HG02798 (cell line): ENCODE results near the gene TRPM2.

Source experiments
- ATAC-seq: cut with Tn5 transposase; IDR thresholded peaks from one replicate; pipeline ENCODE4 v1.9.1; 2021; ENCODE audit warnings: mild to moderate bottlenecking; ENCODE audit not compliant: unreplicated experiment, poor library complexity

The TRPM2 gene

DNA sequence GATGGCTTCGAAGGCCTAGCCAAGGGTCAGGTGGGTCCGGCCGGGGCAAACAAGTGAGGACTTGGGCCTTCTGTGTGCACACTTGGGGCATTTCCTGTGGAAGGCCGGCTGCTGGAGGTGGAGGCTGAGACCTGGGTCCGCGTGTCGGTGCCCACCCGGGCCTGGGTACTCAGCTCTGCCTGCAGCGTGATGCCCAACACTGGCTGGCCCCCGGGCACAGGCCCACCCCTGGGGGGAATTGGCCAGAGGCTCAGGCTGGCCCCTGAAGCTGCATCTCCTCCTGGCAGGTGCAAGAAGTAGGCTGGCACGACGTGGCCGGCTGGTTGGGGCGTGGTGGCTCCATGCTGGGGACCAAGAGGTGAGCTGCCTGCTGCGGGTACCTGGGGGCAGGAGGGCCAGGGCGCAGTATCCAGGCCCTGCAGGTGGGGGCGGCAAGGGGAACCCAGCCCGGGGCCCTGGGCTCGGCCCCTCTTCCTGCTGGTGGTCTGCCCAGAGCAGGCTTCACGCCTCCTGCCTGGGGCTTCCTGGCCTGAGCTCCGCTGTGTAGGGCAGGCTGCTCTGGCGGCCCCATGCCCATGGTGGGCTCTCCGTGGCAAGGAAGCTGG is 31.5 kb upstream of the TRPM2 start:
- ATAC-seq: no peak

DNA sequence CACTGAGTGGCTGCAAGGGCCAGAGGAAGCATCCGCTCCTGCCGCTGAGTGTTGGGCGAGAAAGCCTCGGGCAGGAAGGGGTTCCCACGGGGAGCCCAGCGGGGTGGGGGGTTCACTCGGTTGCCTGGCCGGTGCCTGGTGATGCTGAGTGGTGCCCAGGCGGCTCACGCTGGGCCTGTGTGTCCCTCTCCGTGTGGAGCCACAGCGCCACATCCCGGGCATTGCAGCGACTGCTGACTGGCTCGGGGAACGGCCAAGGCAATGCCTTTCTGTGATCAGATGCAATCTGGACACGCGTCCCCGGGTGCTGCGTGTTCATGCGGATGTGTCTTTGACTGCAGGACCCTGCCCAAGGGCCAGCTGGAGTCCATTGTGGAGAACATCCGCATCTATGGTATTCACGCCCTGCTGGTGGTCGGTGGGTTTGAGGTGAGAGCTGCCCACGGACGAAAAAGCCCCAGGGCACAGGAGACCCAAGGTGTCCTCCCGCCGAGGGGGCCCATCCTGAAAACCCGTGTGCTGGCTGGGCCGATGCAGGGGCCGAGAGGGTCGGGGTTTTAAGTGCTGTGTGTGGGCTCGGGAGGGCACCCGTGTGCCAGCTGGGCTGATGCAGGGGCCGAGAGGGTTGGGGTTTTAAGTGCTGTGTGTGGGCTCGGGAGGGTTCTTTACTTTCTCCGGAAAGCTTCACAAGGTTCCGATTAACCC is 30.6 kb upstream of the TRPM2 start:
- no peak for ATAC-seq

DNA sequence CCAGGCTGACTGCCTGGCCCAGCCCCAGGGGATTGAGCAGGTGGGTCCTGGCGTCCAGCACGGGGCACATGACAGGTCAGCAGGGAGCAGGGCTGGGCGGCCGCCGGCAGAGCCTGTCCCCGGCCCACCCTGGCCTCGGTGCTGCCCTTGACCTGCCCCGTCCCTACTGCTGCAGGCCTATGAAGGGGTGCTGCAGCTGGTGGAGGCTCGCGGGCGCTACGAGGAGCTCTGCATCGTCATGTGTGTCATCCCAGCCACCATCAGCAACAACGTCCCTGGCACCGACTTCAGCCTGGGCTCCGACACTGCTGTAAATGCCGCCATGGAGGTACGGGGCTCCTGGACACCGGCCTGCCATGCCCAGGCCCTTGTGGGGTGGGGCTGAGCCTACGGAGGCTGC is 29.8 kb upstream of the TRPM2 start:
- ATAC-seq: no peak

DNA sequence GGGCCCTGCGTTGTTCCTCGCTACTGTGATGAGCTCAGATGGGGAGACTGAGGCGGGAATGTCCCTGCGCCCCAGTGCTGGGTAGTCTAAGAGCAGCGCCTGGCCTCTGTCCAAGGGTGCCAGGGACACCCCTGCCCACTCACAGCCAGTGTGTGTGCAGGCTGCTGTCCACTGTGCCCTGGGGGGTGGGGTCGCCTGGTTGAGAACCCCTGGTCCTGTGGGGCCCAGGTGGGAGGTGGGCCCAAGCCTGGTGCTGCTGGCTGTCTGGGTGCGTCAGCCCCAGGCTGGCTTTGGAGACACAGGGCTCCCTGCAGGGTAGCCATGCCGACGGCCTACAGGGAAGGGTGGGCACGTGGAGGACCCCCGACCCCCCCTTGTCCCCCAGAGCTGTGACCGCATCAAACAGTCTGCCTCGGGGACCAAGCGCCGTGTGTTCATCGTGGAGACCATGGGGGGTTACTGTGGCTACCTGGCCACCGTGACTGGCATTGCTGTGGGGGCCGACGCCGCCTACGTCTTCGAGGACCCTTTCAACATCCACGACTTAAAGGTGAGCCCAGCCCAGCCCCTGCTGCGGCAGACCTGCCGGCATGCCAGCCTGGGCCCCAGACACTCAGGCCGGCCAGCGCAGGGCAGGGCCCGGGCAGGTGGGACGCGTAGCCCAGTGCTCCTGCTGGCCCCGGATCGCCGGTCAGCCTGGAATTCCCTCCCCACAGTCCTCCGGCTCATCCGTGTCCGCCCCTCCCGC is 29.1 kb upstream of the TRPM2 start:
- ATAC-seq: no peak

DNA sequence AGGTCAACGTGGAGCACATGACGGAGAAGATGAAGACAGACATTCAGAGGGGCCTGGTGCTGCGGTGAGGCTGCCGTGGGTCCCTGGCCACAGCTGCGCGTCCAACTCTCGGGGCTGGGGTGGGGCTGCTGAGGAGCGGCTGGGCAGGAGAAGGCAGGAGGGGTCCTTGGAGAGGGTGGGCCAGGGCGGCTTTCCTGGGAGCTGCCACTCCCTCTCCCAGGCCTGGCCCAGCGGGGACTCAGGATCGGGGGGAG is 28.6 kb upstream of the TRPM2 start:
- no peak for ATAC-seq

DNA sequence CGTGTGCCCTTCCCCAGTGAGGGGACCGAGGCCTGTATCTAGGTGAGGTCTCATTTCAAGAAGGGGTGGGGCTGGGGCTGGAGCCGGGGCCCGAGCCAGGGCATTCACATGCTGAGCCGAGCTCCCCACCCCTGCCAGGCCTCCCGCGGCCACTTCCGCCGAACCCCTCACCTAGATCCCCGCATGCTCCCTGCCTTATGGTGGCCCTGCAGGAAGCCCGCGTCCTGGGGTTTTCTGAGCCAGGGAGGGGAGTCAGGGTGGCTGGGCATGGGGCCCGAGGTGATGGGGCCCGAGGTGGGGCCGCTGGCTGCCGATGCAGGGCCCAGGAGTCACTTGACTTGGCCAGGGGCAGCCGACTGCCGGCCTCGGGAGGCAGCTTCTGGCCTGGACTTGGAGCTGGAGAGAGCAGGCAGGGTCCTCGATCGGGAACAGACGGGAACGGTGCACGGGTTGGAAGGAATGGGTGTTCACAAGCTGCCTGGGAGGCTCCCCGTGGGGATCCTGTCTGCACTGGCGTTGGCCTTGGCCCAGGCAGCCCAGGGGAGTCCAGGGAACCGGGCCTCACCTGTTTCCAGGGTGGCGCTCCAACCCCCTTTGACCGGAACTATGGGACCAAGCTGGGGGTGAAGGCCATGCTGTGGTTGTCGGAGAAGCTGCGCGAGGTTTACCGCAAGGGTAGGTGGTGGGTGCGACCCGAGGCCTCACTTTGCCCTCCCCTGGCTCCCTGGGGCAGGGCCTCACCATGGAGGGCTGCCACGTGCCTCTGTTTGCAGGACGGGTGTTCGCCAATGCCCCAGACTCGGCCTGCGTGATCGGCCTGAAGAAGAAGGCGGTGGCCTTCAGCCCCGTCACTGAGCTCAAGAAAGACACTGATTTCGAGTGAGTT is 27.8 kb upstream of the TRPM2 start:
- ATAC-seq: no peak

DNA sequence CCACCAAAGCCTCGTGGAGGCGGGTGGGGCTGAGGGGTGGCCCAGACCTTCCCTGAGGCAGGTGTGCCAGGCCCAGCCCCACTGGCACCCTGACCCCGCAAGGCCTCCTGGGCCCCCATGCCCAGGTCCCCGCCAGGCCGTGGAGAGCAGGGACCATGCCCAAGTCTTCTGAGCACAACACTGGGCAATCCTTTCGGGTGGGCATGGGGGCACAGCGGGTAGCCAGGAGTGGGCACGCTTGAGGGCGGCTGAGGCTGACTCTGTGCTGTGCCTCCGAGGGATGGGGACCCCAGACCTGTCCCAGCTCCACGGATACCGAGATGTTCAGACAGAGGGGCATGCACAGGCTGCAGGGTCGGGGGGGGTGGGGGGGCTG is 27.2 kb upstream of the TRPM2 start:
- no peak for ATAC-seq

DNA sequence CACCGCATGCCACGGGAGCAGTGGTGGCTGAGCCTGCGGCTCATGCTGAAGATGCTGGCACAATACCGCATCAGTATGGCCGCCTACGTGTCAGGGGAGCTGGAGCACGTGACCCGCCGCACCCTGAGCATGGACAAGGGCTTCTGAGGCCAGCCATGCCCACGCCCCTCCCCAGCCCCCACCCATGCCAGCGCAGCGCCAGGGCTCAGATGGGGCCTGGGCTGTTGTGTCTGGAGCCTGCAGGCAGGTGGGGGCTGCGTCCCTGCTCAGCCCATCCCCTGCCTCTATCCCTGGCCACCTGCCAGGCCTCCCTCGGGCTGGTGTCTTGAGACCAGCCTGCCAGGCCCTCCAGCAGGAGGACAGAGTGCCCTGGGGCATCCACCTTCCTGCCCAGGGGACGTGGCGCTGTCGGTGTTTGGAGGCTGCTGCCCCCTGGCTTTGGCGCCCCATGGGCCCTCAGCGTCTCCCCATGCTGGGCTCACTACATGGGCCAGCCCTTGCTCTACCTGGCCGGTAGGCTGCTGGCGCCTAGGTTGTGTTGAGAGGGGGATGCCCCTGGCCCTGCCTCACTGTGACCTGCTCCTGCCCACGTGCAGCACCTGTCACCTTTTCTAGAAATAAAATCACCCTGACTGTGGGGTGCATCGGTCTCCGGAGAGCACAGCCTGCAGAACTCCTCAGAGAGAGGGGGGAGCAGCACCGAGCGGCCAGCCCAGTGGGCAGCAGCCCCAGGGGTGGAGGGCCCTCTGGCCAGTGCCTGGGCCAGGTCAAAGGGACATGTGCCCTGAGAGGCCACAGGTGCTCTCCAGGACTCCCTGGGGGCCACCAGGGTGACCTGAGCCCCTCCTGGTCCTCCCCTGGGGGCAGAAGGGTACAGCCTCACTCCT is 26.5 kb upstream of the TRPM2 start:
- no peak for ATAC-seq

DNA sequence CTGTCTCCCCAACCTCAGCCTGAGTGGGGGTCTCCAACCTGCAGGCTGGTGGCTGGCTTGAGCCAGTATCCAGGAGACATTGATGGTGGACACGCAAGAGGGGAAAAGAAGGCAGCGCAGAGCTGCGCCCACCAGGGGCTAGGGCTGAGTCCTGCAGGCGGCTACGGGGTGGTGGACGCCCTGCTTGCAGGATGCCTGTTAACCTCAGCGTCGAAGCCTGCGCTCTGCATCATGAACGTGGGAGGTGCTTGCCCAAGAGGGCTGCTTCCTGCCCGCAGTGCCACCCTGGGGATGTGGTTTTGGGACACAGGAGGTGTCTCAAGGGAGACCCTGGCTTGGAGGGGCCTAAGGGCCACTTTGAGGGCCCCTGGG is 25.8 kb upstream of the TRPM2 start:
- no peak for ATAC-seq

DNA sequence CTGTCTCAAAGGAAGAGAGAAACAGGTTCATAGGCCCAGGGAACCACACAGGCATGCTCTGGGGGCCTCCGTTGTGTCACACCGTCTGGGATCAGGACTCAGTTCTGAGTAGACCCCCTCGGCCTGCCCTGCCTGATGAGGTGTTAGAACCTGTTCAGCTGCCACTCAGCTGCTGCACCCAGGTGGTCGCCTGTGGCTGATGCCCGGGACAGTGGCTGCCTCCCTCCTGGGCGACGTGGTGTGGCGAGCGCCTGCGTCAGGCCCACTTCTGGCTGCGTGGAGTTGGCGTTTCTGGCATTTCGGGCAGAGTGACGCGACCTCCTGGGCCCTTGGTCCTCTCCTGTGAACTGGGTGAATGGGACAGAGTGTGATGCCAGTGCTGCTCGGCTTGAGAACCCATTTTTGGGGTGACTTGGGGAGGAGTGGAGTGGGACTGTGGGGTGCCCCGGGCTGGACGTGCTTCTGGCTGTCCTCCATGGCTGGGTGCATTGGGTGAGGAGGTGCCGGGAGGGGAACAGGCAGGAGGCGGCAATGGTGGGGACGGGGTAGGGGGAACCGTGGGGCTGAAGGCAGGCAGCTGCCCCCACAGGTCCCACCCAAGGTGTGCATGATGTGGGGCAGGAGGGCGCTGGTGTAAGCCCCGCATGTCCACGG is 25.1 kb upstream of the TRPM2 start:
- no peak for ATAC-seq

DNA sequence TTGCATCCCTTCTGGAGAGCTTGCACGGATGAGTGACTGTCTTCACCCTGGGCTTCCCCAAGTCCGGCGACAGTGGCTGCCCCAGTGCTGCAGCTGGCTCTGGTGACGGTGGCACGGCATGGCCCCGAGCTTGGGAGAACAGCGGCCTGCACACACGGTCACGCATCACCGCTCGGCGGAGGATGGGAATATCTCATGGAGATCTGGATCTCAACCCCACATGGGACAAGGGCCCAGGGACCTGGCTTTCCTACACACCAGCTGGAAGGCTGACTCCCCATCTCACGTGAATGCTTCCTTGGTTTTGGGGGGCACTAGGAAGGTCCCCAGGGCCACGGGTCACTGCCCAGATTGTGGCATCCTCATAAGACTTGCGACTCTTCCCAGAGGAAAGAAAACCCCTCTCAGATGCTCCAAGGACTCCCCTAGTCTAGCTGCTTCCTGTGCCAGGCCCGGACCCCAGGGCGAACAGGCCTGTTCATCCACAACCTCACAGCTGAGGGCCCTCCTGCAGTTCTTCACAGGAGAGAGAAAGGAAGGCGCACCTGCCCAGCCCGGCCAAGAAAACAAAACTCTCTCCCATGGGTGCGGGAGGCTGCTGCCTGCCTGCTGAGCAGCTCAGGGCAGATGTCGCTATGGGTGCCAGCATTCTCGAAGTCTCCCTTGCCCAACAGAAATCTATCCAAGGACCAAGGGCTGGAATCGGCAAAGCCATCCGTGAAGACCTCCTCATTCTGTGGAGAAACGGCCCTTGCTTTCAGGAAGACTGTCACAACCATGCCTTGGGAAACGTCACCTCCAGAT is 24.1 kb upstream of the TRPM2 start:
- ATAC-seq: no peak

DNA sequence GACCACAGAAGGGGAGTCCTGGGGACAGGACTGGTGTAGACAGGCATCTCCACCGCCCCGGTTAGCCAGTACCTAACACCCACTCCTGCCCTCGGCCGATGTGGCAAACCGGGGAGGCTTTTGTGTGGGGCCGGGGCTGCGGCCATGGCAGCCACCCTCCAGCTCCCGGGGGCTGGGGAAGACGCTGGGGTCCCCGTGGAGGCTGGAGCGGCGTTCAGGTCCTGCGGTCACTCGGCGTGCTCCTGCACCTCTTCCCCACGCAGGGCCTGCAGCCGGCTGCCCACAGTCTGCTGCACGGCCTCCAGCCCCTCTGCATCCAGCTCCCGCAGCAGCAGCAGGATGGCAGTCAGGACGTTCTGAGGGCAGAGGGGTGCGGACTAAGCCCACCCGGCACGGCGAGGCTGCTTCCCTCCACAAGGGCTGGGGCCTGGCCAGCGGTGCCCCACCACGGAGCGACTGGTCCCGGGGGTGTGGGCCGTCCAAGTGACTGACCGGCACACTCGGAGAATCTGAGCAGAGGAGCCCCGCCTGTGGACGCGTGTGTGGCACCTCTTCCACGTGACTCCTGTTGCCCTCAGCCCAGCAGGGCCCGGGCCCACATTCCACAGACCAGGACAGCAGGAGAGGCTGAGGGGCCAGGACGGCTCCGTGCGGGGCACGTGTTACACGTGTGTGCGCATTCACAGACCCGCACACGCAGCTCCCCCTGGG is 23.3 kb upstream of the TRPM2 start:
- ATAC-seq: no peak

DNA sequence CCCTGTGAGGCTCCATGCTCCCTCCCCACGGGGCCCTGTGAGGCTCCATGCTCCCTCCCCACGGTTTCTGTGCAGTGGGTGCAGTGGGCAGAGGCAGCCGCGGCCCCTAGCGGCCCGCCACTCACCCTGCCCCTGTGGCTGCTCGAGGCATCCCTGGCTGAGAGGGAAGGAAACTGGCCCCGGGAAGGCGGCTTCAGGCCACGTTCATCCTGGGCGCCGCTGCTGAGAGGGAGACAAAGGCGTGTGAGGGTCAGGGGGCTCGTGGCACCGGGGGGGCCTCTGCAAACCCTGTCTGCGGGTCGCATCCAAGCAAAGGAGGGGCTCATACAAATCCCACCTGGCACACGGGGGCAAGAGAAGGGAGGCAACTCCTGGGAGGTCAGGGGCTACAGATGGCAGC is 22.7 kb upstream of the TRPM2 start:
- no peak for ATAC-seq

DNA sequence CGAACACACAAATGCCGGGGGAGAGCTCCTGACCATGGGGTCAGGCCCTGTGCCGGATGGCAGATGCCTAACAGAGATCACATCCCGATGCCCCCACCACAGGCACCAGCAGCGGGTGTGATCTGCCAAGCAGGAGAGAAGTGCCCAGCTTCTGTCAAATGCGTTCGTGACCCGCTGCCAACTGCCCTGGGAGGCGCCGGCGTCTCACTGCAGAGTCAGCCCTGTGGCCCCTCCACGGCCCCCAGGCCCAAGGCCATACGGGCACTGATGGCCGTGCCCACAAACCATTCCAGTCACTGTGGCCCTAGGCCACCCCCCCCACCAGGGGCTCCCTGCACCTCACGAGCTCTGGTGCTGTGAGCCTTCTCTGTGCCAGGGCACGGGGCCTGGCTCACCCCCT is 22.2 kb upstream of the TRPM2 start:
- no peak for ATAC-seq

DNA sequence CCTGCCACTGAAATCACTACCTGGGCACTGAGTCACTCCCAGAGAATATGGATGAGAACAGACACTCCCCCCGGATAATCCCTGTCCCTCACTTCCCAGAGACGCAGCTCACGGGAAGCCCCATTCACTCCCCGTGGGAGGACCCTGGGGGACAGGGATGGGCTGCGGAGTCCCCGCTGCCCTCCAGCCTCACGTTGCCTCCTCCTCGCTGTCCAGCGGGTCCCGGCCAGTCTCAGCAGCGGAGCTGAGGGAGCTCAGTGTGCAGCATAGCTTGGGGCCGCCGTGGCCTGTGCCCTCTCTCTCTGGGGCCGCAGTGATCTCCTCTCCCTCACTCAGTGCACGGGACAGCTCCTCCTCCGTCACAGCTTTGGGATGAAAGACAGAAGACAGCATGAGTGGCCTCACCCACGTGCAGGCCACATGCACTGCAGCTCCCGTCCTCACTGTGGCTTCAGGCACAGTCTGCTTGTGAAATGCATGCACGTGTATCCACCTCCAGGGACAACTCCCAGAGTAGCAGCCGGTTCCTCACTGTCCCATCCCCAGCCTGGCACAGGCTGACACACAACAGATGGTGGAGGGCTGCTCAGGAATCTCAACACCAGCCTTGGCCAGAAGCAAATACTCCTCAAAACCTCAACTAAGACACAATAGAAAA is 21.6 kb upstream of the TRPM2 start:
- ATAC-seq: no peak

DNA sequence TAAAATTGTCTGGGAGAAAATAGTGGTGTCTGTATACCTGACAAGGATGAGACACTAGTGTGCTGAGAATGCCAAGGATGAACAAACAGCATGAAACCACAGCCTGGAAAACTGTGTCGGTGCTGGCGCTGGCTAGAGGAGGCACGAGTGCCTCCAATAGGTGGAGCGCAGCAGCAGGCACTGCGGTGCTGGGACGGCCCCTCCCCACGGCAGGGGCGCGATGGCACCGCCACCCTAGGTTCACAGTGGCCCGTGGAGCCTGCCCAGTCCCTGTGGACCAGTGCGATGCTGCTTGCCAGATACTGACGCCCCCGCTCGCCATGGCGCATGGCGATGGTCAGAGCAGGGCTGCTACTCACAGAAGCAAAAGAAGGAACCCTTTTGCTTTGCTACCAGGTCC is 21.0 kb upstream of the TRPM2 start:
- ATAC-seq: no peak

DNA sequence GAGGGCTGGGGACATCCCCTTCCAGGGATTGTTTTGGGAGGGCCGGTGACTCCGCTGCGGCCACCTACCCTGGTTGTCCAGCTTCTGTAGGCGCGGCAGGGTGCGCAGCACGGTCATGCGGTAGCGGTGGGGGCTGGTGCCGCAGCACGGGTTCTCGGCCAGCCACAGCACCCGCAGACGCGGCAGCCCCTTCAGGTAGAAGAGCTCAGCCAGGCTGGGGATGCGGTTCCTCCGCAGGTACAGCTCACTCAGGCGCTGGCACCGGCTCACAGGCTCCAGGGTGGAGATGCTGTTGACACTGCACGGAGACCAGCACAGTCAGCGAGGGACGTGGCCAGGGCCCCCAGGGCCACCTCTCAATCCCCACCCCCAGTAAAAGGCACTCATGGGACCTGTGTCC is 20.5 kb upstream of the TRPM2 start:
- ATAC-seq: no peak
